ENCODE measurements around the gene CRIP2. TPM values are rescaled to one million over a fixed set of nuclear protein-coding genes. Genes with fewer than 3 reads are reported as not detected.

CRIP2 gene
- total RNA-seq, 2 donors from 2014 or later: 65.9 to 96.6 TPM

GRCh38 chr14:105481886-105482457, 7.4 kb downstream of the CRIP2 start:
- DNase-seq: peak; percentile 96 to 98 (median 98)
- Histone ChIP-seq H3K36me3 (replicated peaks in 1 of 2; ENCODE audit: insufficient read depth in 1 of 2, low read depth in 2 of 2) (no peaks in the 10 kb centered on the region), H3K27me3 (peaks cover 0 to 22% of the 10 kb centered on the region in 2 donors), H3K9me3 (no peaks in the 10 kb centered on the region), H3K27ac (peak overlapping the region; percentile 86 to 97 (median 91)), H3K4me3 (no peak overlapping the region), H3K4me1 (peaks cover 72% of the 10 kb centered on the region)
- 1 to 17% methylated on average over 2 to 18 of the region's 18 CpGs for WGBS, 2 donors
- intact Hi-C loops (cut with DNase I): no loop called here
- peak; percentile 23 to 73 (median 54) for TF ChIP-seq POLR2A (IDR thresholded peaks at IDR 0.05)
- TF ChIP-seq CTCF (IDR thresholded peaks at IDR 0.05): peak in 4 of 7 experiments; percentile 7 to 35 (median 23)
- ATAC-seq: peak; percentile 79

GRCh38 chr14:105482486-105483110, 8.0 kb downstream of the CRIP2 start:
- intact Hi-C loops (cut with DNase I): no loop called here
- Histone ChIP-seq H3K4me3 (no peak overlapping the region), H3K9me3 (no peaks in the 10 kb centered on the region), H3K27ac (peak overlapping the region; percentile 18 to 97 (median 91)), H3K27me3 (peaks cover 0 to 28% of the 10 kb centered on the region in 2 donors), H3K36me3 (replicated peaks in 1 of 2; ENCODE audit: insufficient read depth in 1 of 2, low read depth in 2 of 2) (no peaks in the 10 kb centered on the region), H3K4me1 (peaks cover 74% of the 10 kb centered on the region)
- WGBS, 2 donors: 74% methylated on average over 18 of the region's 18 CpGs; no CpG with 5 or more reads in 1 of the 2 donors
- no peak for ATAC-seq
- DNase-seq: no peak
- TF ChIP-seq CTCF (IDR thresholded peaks at IDR 0.05) (no peak), POLR2A (IDR thresholded peaks at IDR 0.05) (no peak)

- Histone ChIP-seq H3K27ac (peak overlapping the region; percentile 18 to 97 (median 91)), H3K4me3 (no peak overlapping the region), H3K27me3 (peaks cover 0 to 26% of the 10 kb centered on the region in 2 donors), H3K9me3 (no peaks in the 10 kb centered on the region), H3K4me1 (peaks cover 72% of the 10 kb centered on the region), H3K36me3 (replicated peaks in 1 of 2; ENCODE audit: insufficient read depth in 1 of 2, low read depth in 2 of 2) (no peaks in the 10 kb centered on the region)
- DNase-seq: no peak
- intact Hi-C loops (cut with DNase I): no loop called here
- no peak for TF ChIP-seq POLR2A (IDR thresholded peaks at IDR 0.05)
- no peak for TF ChIP-seq CTCF (IDR thresholded peaks at IDR 0.05)
- ATAC-seq: no peak
- 37 to 67% methylated on average over 2 to 17 of the region's 18 CpGs for WGBS, 2 donors
These were observed 8.9 kb downstream of the CRIP2 start for GRCh38 chr14:105483300-105484068.

- no peak for ATAC-seq
- Histone ChIP-seq H3K36me3 (replicated peaks in 1 of 2; ENCODE audit: insufficient read depth in 1 of 2, low read depth in 2 of 2) (no peaks in the 10 kb centered on the region), H3K9me3 (no peaks in the 10 kb centered on the region), H3K4me1 (peaks cover 80% of the 10 kb centered on the region), H3K4me3 (no peak overlapping the region), H3K27ac (no peak overlapping the region), H3K27me3 (peaks cover 0 to 21% of the 10 kb centered on the region in 2 donors)
- WGBS, 2 donors: 76 to 81% methylated on average over 15 to 19 of the region's 20 CpGs
- intact Hi-C loops (cut with DNase I): no loop called here
- DNase-seq: no peak
- no peak for TF ChIP-seq POLR2A (IDR thresholded peaks at IDR 0.05)
- TF ChIP-seq CTCF (IDR thresholded peaks at IDR 0.05): no peak
These were observed 9.7 kb downstream of the CRIP2 start for GRCh38 chr14:105484069-105484996.

All from body of pancreas (tissue), 4 donors.